Endothelial cell of umbilical vein (primary cell): ENCODE results near the gene SETDB1. TPM values are rescaled to one million over a fixed set of nuclear protein-coding genes. Genes with fewer than 3 reads are reported as not detected.

Experiments
- BruUV-seq: library from RNA; stranded (reverse); fragments of 400-500 nt; replicated peaks from 2 replicates; lab custom pipeline; 2021; lab: Mats Ljungman, UMichigan
- CTCF ChIA-PET: fragments of 300-600, 350-600 bp; sonication (Branson Sonifier 250); formaldehyde crosslinking; loops from one replicate; lab custom pipeline; 2021; ENCODE audit warnings: antibody characterized with exemption, inconsistent platforms; lab: Charles Lee
- POLR2A ChIA-PET: fragments of 300-600, 350-600 bp; sonication (Branson Sonifier 250); formaldehyde crosslinking; loops from one replicate; lab custom pipeline; 2021; ENCODE audit warnings: antibody characterized with exemption, inconsistent platforms; lab: Charles Lee
- DNase-seq: peaks from one replicate; pipeline ENCODE4 v3.0.0-alpha.2; 2011; ENCODE audit warnings: low read depth, low spot score
- FAIRE-seq: peaks from 2 replicates; lab custom pipeline; 2011; peaks lifted over from hg19 to GRCh38; lab: Jason Lieb, UNC
- H2AFZ ChIP-seq: 2 replicates; pipeline ENCODE4 v1.6.0; 2012; ENCODE audit warnings: low read depth, low read length, control low read depth, inconsistent platforms
- H3K27ac ChIP-seq: 2 replicates; pipeline ENCODE4 v1.5.1; 2011; ENCODE audit warnings: low read depth, mild to moderate bottlenecking, control low read depth, low read length, moderate library complexity; ENCODE audit not compliant: insufficient read depth
- H3K27me3 ChIP-seq, 2 experiments: 2 replicates each; pipeline versions ENCODE4 v1.6.0 to v1.6.1; 2011; ENCODE audit warnings: low read length in 2 of 2, mixed read lengths in 1 of 2; ENCODE audit not compliant: control insufficient read depth in 2 of 2, insufficient read depth in 2 of 2
- H3K36me3 ChIP-seq, 2 experiments: 2 replicates in 1 of 2; 3 replicates in 1 of 2; pipeline ENCODE4 v1.5.1; 2011; ENCODE audit warnings: low read length in 2 of 2, mild to moderate bottlenecking in 1 of 2, moderate library complexity in 1 of 2; ENCODE audit not compliant: control insufficient read depth in 2 of 2, insufficient read depth in 2 of 2; ENCODE audit errors: extremely low read depth in 1 of 2
- H3K4me1 ChIP-seq: 3 replicates; pipeline ENCODE4 v1.5.1; 2011; ENCODE audit warnings: mild to moderate bottlenecking, low read length; ENCODE audit not compliant: control insufficient read depth, insufficient read depth; ENCODE audit errors: extremely low read depth
- H3K4me2 ChIP-seq: 2 replicates; pipeline ENCODE4 v1.6.1; 2011; ENCODE audit warnings: low read length, control low read depth, mixed read lengths; ENCODE audit not compliant: insufficient read depth
- H3K4me3 ChIP-seq, 3 experiments: fragments of 200-600 bp in 1 of 3; sonication (generic), shearing (Covaris generic) in 1 of 3; replicated peaks in 1 of 3; 2 replicates each; pipeline ENCODE4 v1.5.1; 2011 to 2016; ENCODE audit warnings: control low read depth in 3 of 3, low read length in 3 of 3, mild to moderate bottlenecking in 2 of 3, inconsistent platforms in 1 of 3, low read depth in 1 of 3, moderate library complexity in 1 of 3; ENCODE audit not compliant: insufficient read depth in 1 of 3
- H3K79me2 ChIP-seq: 2 replicates; pipeline ENCODE4 v1.6.0; 2012; ENCODE audit warnings: low read length, inconsistent platforms; ENCODE audit not compliant: control insufficient read depth, insufficient read depth
- H3K9ac ChIP-seq: replicated peaks from 2 replicates; pipeline ENCODE3; 2011; ENCODE audit warnings: low read length, control low read depth; ENCODE audit not compliant: insufficient read depth; ENCODE audit errors: extremely low read depth
- H3K9me1 ChIP-seq: replicated peaks from 3 replicates; pipeline ENCODE4 v1.6.0; 2011; ENCODE audit warnings: mild to moderate bottlenecking, low read length; ENCODE audit not compliant: control insufficient read depth, insufficient read depth; ENCODE audit errors: extremely low read depth
- H3K9me3 ChIP-seq: replicated peaks from 2 replicates; pipeline ENCODE4 v1.5.1; 2012; ENCODE audit warnings: low read length, inconsistent platforms; ENCODE audit not compliant: control insufficient read depth, insufficient read depth
- H4K20me1 ChIP-seq: replicated peaks from 2 replicates; pipeline ENCODE3; 2011; ENCODE audit warnings: mild to moderate bottlenecking, low read length; ENCODE audit not compliant: control insufficient read depth, insufficient read depth; ENCODE audit errors: extremely low read depth
- EZH2 ChIP-seq: IDR thresholded peaks from 2 replicates; pipeline ENCODE4 v1.6.1; 2012; ENCODE audit warnings: borderline replicate concordance, low read depth, mild to moderate bottlenecking, moderate library complexity, low read length, inconsistent platforms; ENCODE audit not compliant: severe bottlenecking
- FOS ChIP-seq: IDR thresholded peaks from 2 replicates; pipeline ENCODE4 v1.6.1; 2011; ENCODE audit warnings: mild to moderate bottlenecking, low read length, moderate library complexity, borderline replicate concordance; ENCODE audit not compliant: insufficient read depth
- POLR2A ChIP-seq: IDR thresholded peaks from 2 replicates; pipeline ENCODE4 v1.6.1; 2012; ENCODE audit warnings: low read depth, mild to moderate bottlenecking, control low read depth, low read length
- dilution Hi-C: fragments of 300-500 bp; cut with MboI; formaldehyde crosslinking; loops from one replicate; pipeline ENCODE4 v1.15.0; 2019; ENCODE audit warnings: low sequenced_read_pairs; ENCODE audit not compliant: extremely low pct_ligation_motif_present
- intact Hi-C: fragments of 100-400 bp; cut with micrococcal nuclease; formaldehyde crosslinking; loops from one replicate; pipeline ENCODE4 v1.10.0; 2022
- polyA plus RNA-seq, 4 experiments: library from polyadenylated mRNA; depleted of rRNA in 3 of 4; stranded (reverse) in 3 of 4; unstranded in 1 of 4; fragments of >200 nt; gene quantifications; 2 replicates each; pipeline versions ENCODE4 v1.2.1 to v1.2.3, GENCODE V29; 2011 to 2012; ENCODE audit warnings: missing spikeins in 1 of 4
- total RNA-seq: library from RNA; stranded (reverse); gene quantifications from 2 replicates; pipeline ENCODE4 v1.2.3, GENCODE V29; 2021

Gene SETDB1
- total and polyA plus RNA-seq, 2 donors (not counting 3 experiments of a cell fraction or from before 2014, with no cell fraction given), result 25.3 to 49.2 TPM

GRCh38 chr1:150969626-150970025 lies 43.5 kb downstream of the SETDB1 start:
- DNase-seq, result no peak
- BruUV-seq, result no TSS peak
- intact Hi-C loops, result no loop called here
- H3K27me3 ChIP-seq, result no peaks in the 10 kb centered on the region
- H3K27ac ChIP-seq, result no peak overlapping the region
- peaks cover 57% of the 10 kb centered on the region for H3K79me2 ChIP-seq
- H3K4me1 ChIP-seq, result peaks cover 15% of the 10 kb centered on the region
- no peaks in the 10 kb centered on the region for H3K9me3 ChIP-seq
- dilution Hi-C loops, result no loop called here
- POLR2A ChIA-PET, result interaction anchor here (0.6 to 0.7 kb wide), 2 partner anchors 25 to 694 kb away, joined by 3 to 9 read pairs; no protein-coding TSS in a partner anchor
- no peaks in the 10 kb centered on the region for H4K20me1 ChIP-seq
- H3K9ac ChIP-seq, result no peak overlapping the region
- no peak overlapping the region for H3K4me3 ChIP-seq
- FAIRE-seq, result no peak
- H3K4me2 ChIP-seq, result no peak overlapping the region
- CTCF ChIA-PET, result interaction anchor here (1.3 to 3.3 kb wide), 4 partner anchors 10 to 36 kb away, joined by 6 to 22 read pairs (median 8); partner anchors contain the start of gene MINDY1
- TF ChIP-seq FOS, result no peak
- H3K36me3 ChIP-seq, result peaks cover 23 to 28% of the 10 kb centered on the region in 2 experiments
- H2AFZ ChIP-seq, result no peak overlapping the region
- H3K9me1 ChIP-seq, result no peaks in the 10 kb centered on the region

- no peaks in the 10 kb centered on the region for H3K9me1 ChIP-seq
- peaks cover 57% of the 10 kb centered on the region for H3K79me2 ChIP-seq
- H3K36me3 ChIP-seq, result peaks cover 18 to 23% of the 10 kb centered on the region in 2 experiments
- no peak overlapping the region for H3K4me3 ChIP-seq
- H4K20me1 ChIP-seq, result no peaks in the 10 kb centered on the region
- no peak overlapping the region for H3K27ac ChIP-seq
- H2AFZ ChIP-seq, result no peak overlapping the region
- H3K9ac ChIP-seq, result no peak overlapping the region
- FAIRE-seq (no peak), DNase-seq (no peak)
- ChIA-PET POLR2A (no interaction called here), CTCF (interaction anchor here (1.3 to 3.3 kb wide), 4 partner anchors 8 to 35 kb away, joined by 6 to 22 read pairs (median 8); partner anchors contain the start of gene MINDY1)
- no peaks in the 10 kb centered on the region for H3K9me3 ChIP-seq
- no TSS peak for BruUV-seq
- dilution Hi-C loops, result no loop called here
- TF ChIP-seq EZH2, result no peak
- peak; percentile 8 for TF ChIP-seq POLR2A
- H3K27me3 ChIP-seq, result no peaks in the 10 kb centered on the region
- H3K4me1 ChIP-seq, result peaks cover 15% of the 10 kb centered on the region
- intact Hi-C loops, result no loop called here
- no peak overlapping the region for H3K4me2 ChIP-seq
Observed at GRCh38 chr1:150970808-150971582, 44.8 kb downstream of the SETDB1 start.
